HPDE6-E6E7 (cell line): ENCODE results near the gene MXI1.

Experiments
- DNase-seq: peaks from one replicate; pipeline ENCODE4 v3.0.0; 2011; ENCODE audit warnings: missing footprints; ENCODE audit errors: extremely low spot score

The MXI1 gene

GRCh38 chr10:110207011-110207804 is at the start of gene MXI1:
MXI1 (plus strand) TSS chr10:110207605; CDS start chr10:110207809, 204 bp downstream.
- DNase-seq = peak; percentile 57

DNA sequence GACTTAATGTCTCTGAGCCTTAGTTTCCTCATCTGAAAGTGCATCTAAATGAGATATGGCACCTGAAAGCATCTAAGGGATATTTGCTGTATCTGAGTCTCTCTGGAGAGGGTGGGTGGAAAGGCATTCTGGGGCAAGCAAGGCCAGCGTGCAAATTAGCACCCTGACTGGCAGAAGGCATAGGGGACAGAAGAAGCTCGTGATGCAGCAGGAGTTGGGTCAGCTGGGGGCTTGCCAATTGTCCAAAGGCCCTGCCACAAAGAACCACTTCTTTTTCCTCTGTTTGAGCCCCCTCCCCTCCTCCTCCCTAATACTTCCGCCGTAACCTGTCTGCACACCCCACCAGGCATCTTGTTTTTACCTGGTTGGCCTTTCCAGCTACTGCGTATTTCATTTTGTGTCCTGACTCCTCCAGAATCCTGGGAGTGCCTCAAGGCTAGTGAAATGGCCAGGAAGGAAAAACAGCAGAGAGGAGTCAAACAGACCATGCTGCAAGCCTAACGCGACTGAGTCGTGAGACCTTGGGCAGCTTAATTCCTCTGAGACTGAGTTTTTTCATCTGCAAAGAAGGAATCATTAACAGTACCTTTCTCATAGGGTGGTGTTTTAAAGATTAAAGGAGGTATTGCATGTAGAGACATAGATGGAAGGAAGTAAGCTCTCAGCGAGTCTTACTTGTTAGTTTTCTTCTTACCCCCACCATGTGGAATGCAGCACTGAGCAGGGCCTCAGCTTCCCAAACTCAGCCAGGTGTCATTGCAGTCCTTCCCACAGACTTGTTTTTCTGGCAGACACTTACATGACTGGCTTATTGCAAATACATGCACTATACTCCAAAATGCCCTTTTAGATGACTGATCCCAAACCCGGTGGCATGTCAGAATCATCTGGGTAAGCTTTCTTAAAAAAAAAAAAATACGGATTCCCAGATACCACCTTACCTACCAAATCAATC is 49.1 kb upstream of the MXI1 start:
- no peak for DNase-seq

DNA sequence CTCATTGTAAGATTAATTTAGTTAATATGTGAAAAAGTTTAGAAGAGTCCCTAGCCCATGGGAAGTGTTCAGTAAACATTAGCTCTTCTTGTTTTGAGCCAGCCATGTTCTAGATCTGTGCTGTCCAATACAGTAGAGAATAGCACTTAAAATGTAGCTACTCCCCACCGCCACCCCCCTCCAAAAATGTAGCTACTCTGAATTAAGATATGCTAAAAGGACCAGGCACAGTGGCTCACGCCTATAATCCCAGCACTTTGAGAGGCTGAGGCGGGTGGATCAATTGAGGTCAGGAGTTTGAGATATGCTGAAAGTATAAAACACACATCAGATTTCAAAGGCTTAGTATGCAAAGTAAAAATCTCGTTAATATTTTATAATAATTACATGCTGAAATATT is 47.3 kb upstream of the MXI1 start:
- DNase-seq = no peak

DNA sequence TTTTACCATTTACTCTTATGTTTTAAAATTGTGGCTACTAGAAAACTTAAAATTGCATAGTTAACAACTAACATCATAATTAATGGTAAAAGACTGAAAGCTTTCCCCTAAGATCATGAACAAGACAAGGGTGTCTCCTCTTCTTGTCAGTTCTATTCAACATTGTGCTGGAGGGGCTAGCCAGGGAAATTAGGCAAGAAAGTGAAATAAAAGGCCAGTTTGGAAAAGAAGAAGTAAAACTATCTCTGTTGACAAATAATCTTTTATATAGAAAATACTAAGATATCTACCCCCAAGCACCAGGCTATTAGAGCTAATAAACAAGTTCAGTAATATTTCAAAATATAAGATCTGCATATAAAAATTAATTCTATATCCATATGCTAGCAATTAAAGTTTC is 46.9 kb upstream of the MXI1 start:
- no peak for DNase-seq

DNA sequence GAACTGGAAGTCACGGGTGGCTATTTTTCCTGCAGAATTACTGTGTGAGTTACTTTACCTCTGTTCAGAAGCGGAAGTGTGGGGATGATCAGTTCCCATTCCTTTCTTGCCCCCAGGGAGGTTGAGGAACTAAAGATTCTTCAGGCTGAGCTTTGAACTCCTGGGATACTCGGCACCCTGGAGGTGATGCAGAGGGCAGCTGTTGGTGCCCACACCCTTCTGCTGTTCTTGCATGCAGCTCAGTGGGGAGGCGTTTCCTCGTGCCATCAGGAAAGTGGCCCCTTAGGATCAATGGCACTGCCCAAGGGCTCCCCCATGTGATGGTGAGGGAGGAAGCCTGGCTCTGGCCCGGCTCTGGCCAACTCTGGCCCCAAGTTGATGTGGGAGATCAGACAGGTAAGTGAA is 44.7 kb upstream of the MXI1 start:
- DNase-seq = no peak

DNA sequence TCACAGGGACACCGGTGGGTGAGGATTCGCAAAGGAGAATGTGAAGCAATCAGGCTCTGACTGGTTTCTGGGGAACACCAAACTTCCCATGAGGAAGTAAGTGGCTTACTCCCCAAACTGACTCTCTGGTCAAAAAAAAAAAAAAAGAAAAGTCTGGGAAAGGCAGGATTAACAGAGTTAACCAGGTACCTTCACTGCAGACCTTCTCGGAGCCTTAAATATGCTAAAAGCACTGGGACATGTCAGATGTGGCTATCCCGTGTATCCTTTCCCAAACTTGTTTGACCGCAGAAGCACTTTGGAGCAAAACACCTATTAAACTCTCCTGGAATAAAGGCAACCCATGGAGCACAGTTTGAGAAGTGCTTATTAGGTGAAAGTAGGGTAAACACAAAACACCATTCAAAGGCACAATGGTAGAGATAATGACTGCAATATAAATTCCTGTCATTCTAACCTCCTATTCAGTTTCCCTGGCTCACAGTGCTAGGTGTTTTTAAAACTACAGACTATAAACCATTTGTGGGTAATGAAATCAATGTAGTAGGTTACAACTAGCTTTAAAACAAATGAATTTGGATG is 44.1 kb upstream of the MXI1 start:
- no peak for DNase-seq

DNA sequence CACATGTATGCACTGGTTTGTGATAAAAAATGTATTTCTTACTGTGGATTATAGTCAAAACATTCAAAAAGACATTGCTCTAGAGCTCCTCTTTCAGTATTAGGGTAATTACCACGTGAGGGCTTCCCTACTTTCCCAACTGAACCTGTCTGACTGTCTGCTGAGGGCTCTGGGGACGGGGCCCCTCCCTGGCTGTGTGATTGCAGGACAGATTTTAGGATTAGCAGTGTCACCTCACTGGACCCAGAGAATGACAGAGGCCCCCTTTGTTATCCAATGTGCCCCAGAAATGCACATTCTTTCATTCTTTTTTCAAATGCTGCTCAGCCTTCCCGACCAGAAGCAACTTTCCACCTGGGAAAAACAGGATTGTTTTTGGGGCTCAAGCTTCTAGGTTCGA is 43.6 kb upstream of the MXI1 start:
- no peak for DNase-seq

- DNase-seq = no peak
These were observed 42.2 kb upstream of the MXI1 start for GRCh38 chr10:110165239-110165638.

DNA sequence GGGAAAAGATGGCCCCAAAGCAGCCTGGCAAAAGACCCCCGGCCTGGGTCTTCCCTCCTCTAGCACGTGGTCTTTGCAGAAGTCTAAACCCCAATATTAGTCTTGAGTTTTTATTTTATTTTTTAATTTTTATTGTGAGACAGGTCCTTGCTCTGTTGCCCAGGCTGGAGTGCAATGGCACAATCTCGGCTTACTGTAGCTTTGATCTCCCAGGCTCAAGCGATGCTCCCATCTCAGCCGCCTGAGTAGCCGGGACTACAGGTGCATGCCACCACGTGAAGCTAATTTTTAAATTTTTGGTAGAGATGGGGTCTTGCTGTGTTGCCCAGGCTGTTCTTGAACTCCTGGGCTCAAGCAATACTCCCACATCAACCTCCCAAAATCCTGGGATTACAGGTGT is 40.3 kb upstream of the MXI1 start:
- DNase-seq = no peak

- no peak for DNase-seq
These were observed 38.6 kb upstream of the MXI1 start for GRCh38 chr10:110168601-110169481.

- no peak for DNase-seq
These were observed 37.8 kb upstream of the MXI1 start for GRCh38 chr10:110169586-110169985.

- DNase-seq = no peak
These were observed 37.0 kb upstream of the MXI1 start for GRCh38 chr10:110170142-110170971.

DNA sequence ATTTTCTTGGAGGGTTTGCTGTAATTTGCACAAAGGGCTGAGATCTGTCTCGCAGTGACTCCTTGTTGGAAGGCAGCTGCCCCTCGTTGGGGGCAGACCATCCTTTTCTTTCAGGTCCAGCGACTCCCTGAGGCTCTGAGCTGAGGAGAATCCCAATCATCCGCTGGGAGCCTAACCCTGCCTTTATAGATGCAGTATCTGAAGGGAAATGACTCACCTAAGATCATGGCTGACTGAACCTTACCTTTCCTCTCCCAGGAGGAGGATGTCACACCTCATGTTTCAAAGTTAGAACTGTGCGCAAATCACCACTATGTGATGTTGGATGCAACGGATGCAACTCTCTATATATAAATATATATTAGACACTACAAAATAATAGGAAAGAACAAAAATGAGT is 36.4 kb upstream of the MXI1 start:
- peak; percentile 71 for DNase-seq

GRCh38 chr10:110172155-110172554 is 35.2 kb upstream of the MXI1 start:
- peak; percentile 52 for DNase-seq

DNA sequence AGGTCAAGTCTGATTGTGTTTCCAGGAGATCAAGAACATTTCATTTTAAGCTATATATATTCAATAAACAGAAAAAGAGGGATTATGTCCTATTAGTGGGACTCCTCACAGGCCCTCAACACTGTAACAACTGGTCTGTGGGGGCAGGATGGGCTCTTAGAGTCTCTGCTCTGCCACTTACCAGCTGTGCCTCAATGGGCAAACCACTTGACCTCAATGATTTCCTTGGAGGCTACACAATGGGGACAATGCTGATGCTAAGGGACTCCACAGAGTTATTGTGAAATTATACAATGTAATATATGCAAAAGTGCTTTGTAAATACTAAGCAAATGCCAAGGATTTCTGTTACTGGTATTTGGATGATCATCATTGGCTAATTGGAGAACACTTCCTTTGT is 33.2 kb upstream of the MXI1 start:
- DNase-seq = no peak

DNA sequence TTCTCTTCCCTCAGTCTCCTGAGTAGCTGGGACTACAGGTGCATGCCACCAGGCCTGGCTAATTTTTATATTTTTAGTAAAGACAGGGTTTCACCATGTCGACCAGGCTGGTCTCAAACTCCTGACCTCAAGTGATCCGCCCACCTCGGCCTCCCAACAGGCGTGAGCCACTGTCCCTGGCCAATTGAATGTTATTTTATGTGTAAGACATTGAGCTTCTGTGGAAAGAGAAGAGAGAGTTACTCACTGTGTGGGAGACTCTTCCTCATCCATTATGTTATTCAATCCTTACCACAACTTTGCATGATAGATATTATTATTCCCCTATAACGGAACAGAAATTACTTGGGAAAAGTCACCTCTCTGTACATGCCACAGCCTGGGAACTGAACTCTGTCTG is 32.6 kb upstream of the MXI1 start:
- no peak for DNase-seq

DNA sequence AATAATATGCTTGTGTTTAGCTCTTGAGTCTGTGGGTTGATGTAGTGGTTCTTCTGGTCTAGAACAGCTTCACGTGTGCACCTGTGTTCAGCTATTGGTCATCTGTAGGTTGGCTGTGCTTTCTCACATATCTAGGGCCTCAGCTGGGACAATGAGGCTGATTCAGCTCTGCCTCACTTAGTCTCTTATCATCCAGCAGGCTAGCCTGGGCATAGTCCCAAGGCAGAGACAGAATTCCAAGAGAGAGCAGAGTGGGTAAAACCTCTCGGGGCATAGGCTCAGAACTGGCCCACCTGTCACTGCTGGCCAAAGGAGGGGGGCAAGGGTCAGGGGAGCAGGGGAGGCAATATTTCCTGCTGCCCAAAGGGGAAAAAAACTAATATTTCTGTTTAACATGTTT is 32.0 kb upstream of the MXI1 start:
- peak; percentile 36 for DNase-seq

GRCh38 chr10:110176141-110177030 is 31.0 kb upstream of the MXI1 start:
- no peak for DNase-seq

DNA sequence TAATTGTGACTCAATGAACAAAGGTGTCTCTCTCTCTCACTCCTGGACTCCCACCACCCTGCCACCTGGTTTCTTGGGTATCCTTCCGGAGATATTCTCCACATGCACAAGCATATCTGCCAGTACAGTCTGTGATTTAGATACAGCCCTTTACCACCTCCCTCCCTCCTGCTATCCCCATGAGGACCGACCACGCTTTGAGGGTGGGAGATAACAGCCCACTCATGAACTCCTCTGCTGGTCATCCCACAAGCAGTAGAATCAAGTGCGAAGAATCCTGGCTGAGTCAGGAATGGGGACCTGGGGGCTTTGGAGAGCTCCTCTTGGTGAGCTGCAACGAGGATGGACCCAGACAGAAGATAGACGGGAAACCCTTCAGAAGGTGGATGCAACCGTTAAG is 28.2 kb upstream of the MXI1 start:
- no peak for DNase-seq

- no peak for DNase-seq
These were observed 26.0 kb upstream of the MXI1 start for GRCh38 chr10:110181451-110181850.
